ENCODE results near the gene ZFX.
"Not testable (repeated sequence)": the region's sequence is repeated elsewhere in the genome, so short reads cannot be mapped to it uniquely, and the experiment has no call there.

Gene ZFX

DNA sequence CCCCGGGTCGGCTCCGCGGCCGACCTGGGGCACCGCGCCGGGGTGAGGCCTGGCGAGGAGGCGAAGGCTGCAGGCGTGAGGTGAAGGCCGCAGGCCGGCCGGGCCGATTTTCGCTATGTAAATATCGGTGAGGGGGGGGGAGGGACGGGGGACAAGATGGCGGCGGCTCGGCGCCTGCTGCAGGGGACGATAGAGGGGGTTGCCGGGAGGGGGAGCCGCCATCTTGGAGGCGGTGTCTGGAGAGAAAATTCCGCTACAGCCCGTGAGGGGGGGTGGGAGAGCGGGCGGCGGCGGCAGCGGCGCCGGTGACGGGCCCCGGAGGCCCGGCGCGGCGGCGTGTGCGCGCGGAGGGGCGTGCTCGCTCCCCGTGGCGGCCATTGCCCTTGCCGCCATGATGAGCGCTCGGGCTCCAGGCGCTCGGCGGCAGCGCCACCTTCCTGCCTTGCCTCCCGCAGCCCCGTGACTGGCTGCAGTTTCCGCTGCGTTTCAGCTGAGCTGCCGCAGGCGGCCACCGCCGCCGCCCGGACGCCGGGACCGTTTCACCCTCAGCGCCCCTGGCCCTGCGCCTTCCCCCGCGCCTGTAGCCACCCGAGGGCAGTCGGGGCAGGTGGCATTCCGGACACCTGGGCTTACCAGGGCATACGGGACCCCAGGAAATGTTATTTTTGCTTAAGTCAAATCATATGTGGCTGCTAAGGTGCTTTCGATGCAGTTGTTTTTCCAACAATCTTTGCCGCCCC, 692 bp downstream of the ZFX start:
- H3K4me3 ChIP-seq (ENCODE audit: low read length): peak overlapping the region; percentile 69
- peak; percentile 81 for DNase-seq (ENCODE audit: low read depth, low spot score)

GRCh38 chrX:24150898-24151297, 1.4 kb downstream of the ZFX start:
- peak overlapping the region; percentile 69 for H3K4me3 ChIP-seq (ENCODE audit: low read length)
- no peak for DNase-seq (ENCODE audit: low read depth, low spot score)

DNA sequence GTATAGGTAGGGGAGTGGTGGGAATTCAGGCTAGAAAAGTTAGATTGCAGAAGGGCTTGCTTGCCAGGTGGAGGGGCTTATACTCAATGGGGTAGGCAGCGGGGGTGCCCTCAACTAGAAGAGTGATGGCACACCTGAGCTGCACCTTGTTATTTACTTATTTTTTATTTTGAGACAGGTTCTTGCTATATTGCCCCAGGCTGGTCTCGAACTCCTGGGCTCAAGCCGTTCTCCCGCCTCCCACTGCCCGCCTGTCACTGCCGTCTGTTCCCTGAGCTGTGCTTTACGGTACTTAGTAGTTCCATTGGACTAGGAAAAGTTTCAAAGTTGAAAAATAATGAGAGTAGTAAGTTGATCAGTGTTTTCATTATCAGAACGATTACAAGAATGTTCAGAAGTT, 2.0 kb downstream of the ZFX start:
- DNase-seq (ENCODE audit: low read depth, low spot score): no peak
- peak overlapping the region; percentile 69 for H3K4me3 ChIP-seq (ENCODE audit: low read length)

DNA sequence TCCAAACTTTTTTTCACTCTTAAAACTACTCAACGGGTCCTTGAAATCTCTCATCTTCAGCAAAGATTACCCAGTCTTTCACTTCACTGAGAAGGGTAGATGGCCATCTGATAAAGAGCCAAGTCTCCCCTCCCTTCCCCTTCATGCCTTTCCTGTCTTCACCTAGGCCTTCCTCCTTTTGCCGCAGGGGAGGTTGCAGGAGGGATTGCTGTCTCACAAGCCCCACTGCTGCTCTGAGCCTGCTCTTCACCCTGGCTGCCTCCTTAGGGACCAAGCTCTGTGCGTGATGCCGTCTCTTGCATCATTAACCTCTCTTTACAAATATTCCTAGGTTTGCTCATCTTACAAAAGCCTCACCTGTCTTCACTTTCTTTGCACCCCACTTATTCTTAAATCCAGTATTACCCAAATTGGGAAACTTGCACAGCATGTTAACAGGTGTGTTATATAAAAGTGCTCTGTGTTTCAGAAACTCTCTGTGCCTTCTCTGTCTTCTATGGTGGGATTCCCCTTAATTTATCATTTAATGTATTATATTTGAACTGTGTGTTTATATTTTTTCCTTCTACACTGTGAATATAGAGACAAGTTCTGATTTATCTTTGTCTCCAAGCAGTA, 3.8 kb downstream of the ZFX start:
- no peak overlapping the region for H3K4me3 ChIP-seq (ENCODE audit: low read length)
- DNase-seq (ENCODE audit: low read depth, low spot score): no peak

- no peak for DNase-seq (ENCODE audit: low read depth, low spot score)
- H3K4me3 ChIP-seq (ENCODE audit: low read length): no peak overlapping the region
Observed at GRCh38 chrX:24153796-24154189, 4.3 kb downstream of the ZFX start.

DNA sequence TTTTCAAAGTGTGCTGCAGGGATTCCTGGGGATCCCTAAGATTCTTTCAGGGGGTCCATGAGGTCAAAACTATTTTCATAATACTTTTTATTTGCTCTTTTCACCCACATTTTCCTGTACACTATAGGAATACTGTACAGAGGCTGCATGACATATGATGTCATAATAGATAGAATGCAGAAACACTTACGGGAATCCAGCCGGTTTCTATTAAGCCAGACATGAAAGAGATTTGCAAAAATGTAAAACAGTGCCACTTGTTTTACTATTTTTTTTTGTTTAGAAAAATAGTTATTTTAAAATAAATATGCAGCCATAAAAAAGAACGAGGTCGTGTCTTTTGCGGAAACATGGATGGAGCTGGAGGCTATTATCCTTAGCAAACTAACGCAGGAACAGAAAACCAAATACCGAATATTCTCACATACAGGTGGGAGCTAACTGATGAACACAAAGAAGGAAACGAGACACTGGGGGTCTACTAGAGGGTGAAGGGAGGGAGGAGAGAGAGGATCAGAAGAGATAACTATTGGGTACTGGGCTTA, 5.0 kb downstream of the ZFX start:
- no peak overlapping the region for H3K4me3 ChIP-seq (ENCODE audit: low read length)

DNA sequence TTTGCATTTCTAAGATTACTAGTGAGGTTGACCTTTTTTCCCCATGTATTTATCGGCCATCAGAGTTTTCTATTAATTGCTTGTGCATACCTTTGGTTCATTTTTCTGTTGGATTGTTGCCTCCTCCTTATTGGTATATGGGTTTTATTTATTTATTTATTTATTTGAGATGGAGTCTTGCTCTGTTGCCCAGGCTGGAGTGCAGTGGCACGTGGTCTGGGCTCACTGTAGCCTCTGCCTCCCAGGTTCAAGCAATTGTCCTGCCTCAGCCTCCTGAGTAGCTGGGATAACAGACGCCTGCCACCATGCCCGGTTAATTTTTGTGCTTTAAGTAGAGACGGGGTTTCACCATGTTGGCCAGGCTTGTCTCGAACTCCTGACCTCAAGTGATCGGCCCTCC, 6.2 kb downstream of the ZFX start:
- not testable (repeated sequence) for H3K4me3 ChIP-seq (ENCODE audit: low read length); DNase-seq (ENCODE audit: low read depth, low spot score)

More for the DNA sequence above, 5.0 kb downstream of the ZFX start:
- DNase-seq (ENCODE audit: low read depth, low spot score): no peak

- DNase-seq (ENCODE audit: low read depth, low spot score): no peak
- no peak overlapping the region for H3K4me3 ChIP-seq (ENCODE audit: low read length)
Observed at GRCh38 chrX:24156177-24156576, 6.6 kb downstream of the ZFX start.

DNA sequence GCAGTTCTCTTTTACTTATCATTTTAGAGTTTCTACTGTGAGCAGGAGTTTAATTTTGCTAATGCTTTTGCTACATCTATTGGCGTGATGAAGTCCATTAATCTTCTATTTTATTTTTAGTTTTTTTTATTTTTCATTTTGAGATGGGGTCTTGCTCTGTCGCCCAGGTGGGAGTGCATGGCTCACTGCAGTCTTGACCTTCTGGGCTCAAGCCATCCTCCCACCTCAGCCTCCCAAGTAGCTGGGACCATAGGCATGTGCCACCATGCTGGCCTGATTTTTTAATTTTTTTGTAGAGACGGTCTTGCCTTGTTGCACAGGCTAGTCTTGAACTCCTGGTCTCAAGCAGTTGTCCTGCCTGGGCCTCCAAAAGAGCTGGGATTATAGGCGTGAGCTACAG, 9.4 kb downstream of the ZFX start:
- H3K4me3 ChIP-seq (ENCODE audit: low read length): no peak overlapping the region
- DNase-seq (ENCODE audit: low read depth, low spot score): no peak

GRCh38 chrX:24166078-24166477, 16.5 kb downstream of the ZFX start:
- no peak for DNase-seq (ENCODE audit: low read depth, low spot score)
- H3K4me3 ChIP-seq (ENCODE audit: low read length): no peak overlapping the region

GRCh38 chrX:24167719-24168472, 18.4 kb downstream of the ZFX start:
- H3K4me3 ChIP-seq (ENCODE audit: low read length): no peak overlapping the region
- DNase-seq (ENCODE audit: low read depth, low spot score): no peak

GRCh38 chrX:24168807-24169206, 19.3 kb downstream of the ZFX start:
- DNase-seq (ENCODE audit: low read depth, low spot score): no peak
- no peak overlapping the region for H3K4me3 ChIP-seq (ENCODE audit: low read length)

DNA sequence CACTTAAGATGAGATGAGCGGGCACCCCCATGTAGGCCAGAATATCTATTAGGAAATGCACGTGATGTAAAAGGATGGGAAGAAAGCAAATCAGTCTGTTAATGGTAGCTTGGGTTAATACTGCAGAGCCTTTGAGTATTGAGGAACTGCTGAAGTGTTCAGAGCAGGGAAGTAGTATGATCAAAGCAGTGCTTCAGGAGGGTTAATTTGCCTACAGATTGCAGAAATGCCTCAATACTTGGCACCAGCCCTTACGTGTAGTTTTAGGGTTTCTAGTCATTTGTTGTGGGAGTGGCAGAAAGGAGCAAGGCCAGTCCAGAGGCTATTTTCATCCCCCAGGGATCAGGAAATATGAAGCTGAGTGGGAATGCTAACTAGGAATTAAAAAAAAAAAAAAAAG, 19.7 kb downstream of the ZFX start:
- DNase-seq (ENCODE audit: low read depth, low spot score): no peak
- H3K4me3 ChIP-seq (ENCODE audit: low read length): no peak overlapping the region

GRCh38 chrX:24173115-24173847, 23.8 kb downstream of the ZFX start:
- DNase-seq (ENCODE audit: low read depth, low spot score): no peak

DNA sequence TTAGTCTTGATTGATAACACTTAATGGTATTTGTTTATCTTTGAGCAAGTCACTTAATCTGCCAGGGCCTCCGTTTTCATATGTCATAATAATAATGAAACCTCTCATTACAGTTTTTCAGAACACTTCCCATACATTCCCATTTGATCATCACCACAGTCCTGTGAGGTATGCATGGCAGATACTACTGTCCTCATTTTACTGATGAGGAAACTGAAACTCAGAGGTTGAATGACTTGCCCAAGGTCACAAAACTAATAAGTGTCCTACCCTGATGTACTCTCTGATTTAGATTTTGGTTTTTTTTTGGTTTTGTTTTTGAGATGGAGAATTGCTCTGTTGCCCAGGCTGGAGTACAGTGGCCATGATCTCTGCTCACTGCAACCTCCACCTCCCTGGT, 25.7 kb downstream of the ZFX start:
- no peak overlapping the region for H3K4me3 ChIP-seq (ENCODE audit: low read length)
- no peak for DNase-seq (ENCODE audit: low read depth, low spot score)

More at GRCh38 chrX:24173115-24173847, 23.8 kb downstream of the ZFX start:
- H3K4me3 ChIP-seq (ENCODE audit: low read length): no peak overlapping the region

DNA sequence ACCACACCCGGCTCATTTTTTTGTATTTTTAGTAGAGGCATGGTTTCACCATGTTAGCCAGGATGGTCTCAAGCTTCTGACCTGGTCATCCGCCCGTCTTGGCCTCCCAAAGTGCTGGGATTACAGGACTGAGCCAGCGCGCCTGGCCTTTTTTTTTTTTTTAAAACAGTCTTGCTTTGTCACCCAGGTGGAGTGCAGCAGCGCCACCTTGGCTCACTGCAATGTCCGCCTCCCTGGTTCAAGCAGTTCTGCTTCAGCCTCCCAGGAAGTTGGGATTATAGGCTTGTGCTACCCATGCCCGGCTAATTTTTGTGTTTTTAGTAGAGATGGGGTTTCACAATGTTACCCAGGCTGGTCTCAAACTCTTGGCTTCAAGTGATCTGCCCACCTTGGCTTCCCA, 28.9 kb downstream of the ZFX start:
- H3K4me3 ChIP-seq (ENCODE audit: low read length): no peak overlapping the region
- no peak for DNase-seq (ENCODE audit: low read depth, low spot score)

- H3K4me3 ChIP-seq (ENCODE audit: low read length): no peak overlapping the region
- DNase-seq (ENCODE audit: low read depth, low spot score): no peak
Observed at GRCh38 chrX:24184018-24184417, 34.5 kb downstream of the ZFX start.

DNA sequence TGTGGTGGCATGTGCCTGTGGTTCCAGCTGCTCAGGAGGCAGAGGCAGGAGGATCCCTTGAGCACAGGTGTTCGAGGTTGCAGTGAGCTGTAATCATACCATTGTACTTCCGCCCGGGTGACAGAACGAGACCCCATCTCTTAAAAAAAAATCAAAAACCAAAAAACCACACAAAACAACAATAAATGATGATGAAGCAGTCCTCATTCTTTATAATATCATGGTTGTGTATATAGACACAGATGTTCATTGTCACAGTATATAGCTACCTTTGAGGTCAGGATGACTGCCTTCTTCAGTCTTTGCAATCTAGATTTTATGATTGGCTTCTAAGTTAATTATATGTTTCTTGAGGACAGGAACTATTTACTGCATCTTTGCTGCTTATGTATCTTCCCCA, 37.0 kb downstream of the ZFX start:
- H3K4me3 ChIP-seq (ENCODE audit: low read length): no peak overlapping the region
- DNase-seq (ENCODE audit: low read depth, low spot score): peak; percentile 67

DNA sequence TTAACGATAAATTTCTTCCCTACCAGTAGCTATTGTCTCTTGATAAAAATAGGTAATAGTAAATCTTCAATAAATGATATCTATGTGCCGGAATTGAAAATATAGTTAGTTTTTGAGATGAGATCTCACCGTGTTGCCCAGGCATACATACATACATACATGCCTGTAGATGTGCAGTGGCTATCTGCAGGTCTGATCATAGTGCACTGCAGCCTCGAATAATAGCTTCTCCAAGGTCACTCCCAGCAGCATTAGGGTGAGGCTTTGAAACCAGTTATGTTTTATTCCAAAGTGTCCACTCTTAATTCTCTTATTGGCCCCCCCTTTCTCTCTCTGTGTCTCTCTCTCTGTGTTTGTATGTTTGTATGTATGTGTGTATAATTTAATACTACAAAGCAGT, 37.5 kb downstream of the ZFX start:
- DNase-seq (ENCODE audit: low read depth, low spot score): no peak
- no peak overlapping the region for H3K4me3 ChIP-seq (ENCODE audit: low read length)
